CD8-positive, alpha-beta memory T cell (primary cell): ENCODE results near the gene THOC1. TPM values are rescaled to one million over a fixed set of nuclear protein-coding genes. Genes with fewer than 3 reads are reported as not detected.

Experiments used
- CTCF ChIA-PET: fragments of 350-600 bp; sonication (Branson Sonifier 250); formaldehyde crosslinking; loops from one replicate; lab custom pipeline; 2021; ENCODE audit warnings: antibody characterized with exemption; lab: Charles Lee
- POLR2A ChIA-PET: fragments of 350-600 bp; sonication (Branson Sonifier 250); formaldehyde crosslinking; loops from one replicate; lab custom pipeline; 2021; ENCODE audit warnings: antibody characterized with exemption; lab: Charles Lee
- DNase-seq, 5 donors: peaks; one replicate each; pipeline versions ENCODE4 v3.0.0 to v3.0.0-alpha.2; 2020 to 2022; ENCODE audit warnings: mixed read lengths in 1 of 5
- H3K27ac ChIP-seq: one replicate; pipeline ENCODE4 v1.7.0; 2013; ENCODE audit warnings: low read depth, mild to moderate bottlenecking, low read length, moderate library complexity
- H3K27me3 ChIP-seq: 2 replicates; pipeline ENCODE4 v1.7.0; 2013; ENCODE audit warnings: low read length, mild to moderate bottlenecking; ENCODE audit not compliant: insufficient read depth, poor library complexity, severe bottlenecking
- H3K36me3 ChIP-seq: 2 replicates; pipeline ENCODE4 v1.7.0; 2013; ENCODE audit warnings: mild to moderate bottlenecking, low read length, moderate library complexity; ENCODE audit not compliant: insufficient read depth
- H3K4me1 ChIP-seq: 2 replicates; pipeline ENCODE4 v1.7.0; 2013; ENCODE audit warnings: mild to moderate bottlenecking, low read length, moderate library complexity; ENCODE audit not compliant: insufficient read depth
- H3K4me3 ChIP-seq: 2 replicates; pipeline ENCODE4 v1.7.0; 2013; ENCODE audit warnings: mild to moderate bottlenecking, low read length
- H3K9me3 ChIP-seq: 2 replicates; pipeline ENCODE4 v1.7.0; 2013; ENCODE audit warnings: mild to moderate bottlenecking, low read length
- H3K27ac Mint-ChIP-seq, 8 donors: one replicate each; pipeline ENCODE4 v1.8.0; 2020 to 2021; ENCODE audit warnings: mixed read lengths in 8 of 8, mild to moderate bottlenecking in 6 of 8, inconsistent platforms in 3 of 8, moderate library complexity in 3 of 8
- H3K27me3 Mint-ChIP-seq, 2 donors: one replicate each; pipeline ENCODE4 v1.8.0; 2020 to 2021; ENCODE audit warnings: mixed read lengths in 2 of 2, mild to moderate bottlenecking in 1 of 2, moderate library complexity in 1 of 2
- H3K36me3 Mint-ChIP-seq, 3 donors: one replicate each; pipeline ENCODE4 v1.8.0; 2020 to 2021; ENCODE audit warnings: mixed read lengths in 3 of 3, inconsistent platforms in 1 of 3, mild to moderate bottlenecking in 1 of 3
- H3K4me1 Mint-ChIP-seq, 3 donors: one replicate each; pipeline ENCODE4 v1.8.0; 2020 to 2021; ENCODE audit warnings: mixed read lengths in 3 of 3, inconsistent platforms in 1 of 3, mild to moderate bottlenecking in 1 of 3
- H3K4me3 Mint-ChIP-seq, 7 donors: one replicate each; pipeline ENCODE4 v1.8.0; 2020 to 2021; ENCODE audit warnings: mixed read lengths in 7 of 7, mild to moderate bottlenecking in 6 of 7, moderate library complexity in 4 of 7, inconsistent platforms in 2 of 7
- H3K9me3 Mint-ChIP-seq, 5 donors: one replicate each; pipeline ENCODE4 v1.8.0; 2020 to 2022; ENCODE audit warnings: mixed read lengths in 5 of 5, mild to moderate bottlenecking in 3 of 5, moderate library complexity in 2 of 5, inconsistent platforms in 1 of 5
- polyA plus RNA-seq: library from polyadenylated mRNA; unstranded; fragments of 300-500 nt; fragmentation: Illumina TruSeq; gene quantifications from one replicate; pipeline ENCODE4 v1.2.3, GENCODE V29; 2021
- total RNA-seq, 2 experiments: library from RNA; stranded (reverse); gene quantifications; one replicate each; pipeline ENCODE4 v1.2.3, GENCODE V29; 2021

Gene THOC1
- total and polyA plus RNA-seq, 3 experiments from 2014 or later: 14.6 to 54.6 (median 51.8) TPM

DNA sequence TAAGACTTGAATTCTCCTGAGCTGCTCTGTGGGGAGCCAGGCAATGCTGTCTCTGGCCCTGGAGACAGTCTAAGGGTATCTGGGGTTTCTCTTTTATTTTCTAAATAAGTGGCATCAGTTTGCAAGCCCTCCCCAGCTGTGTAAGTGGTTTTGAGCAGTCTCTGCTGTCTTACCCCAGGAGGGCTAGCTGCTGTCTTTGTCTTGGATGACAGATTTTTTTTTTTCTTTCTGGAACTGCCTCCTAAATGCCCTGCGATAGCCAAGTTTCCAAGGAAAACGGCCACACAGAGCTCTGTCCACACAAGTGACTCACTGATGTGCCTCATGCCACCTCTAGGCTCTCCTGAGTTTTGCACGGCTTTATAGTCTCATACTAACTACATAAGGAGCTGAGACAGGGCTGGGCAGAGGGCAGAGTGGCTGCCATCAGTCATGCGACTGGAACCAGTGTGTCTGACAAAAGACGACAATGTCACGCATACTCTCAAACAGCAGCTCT, 37.2 kb upstream of the THOC1 start:
- ChIA-PET CTCF (no interaction called here), POLR2A (no interaction called here)
- no peak overlapping the region for H3K27ac ChIP-seq
- no peak for DNase-seq
- Mint-ChIP-seq H3K4me3 (no peak overlapping the region), H3K27me3 (peaks cover 9 to 39% of the 10 kb centered on the region in 2 donors), H3K4me1 (no peaks in the 10 kb centered on the region), H3K36me3 (no peaks in the 10 kb centered on the region), H3K9me3 (peaks cover 0 to 3% (median 0%) of the 10 kb centered on the region in 5 donors), H3K27ac (no peak overlapping the region)
- no peaks in the 10 kb centered on the region for H3K4me1 ChIP-seq
- no peaks in the 10 kb centered on the region for H3K9me3 ChIP-seq
- no peaks in the 10 kb centered on the region for H3K36me3 ChIP-seq
- no peak overlapping the region for H3K4me3 ChIP-seq
- H3K27me3 ChIP-seq: peaks cover 7% of the 10 kb centered on the region

DNA sequence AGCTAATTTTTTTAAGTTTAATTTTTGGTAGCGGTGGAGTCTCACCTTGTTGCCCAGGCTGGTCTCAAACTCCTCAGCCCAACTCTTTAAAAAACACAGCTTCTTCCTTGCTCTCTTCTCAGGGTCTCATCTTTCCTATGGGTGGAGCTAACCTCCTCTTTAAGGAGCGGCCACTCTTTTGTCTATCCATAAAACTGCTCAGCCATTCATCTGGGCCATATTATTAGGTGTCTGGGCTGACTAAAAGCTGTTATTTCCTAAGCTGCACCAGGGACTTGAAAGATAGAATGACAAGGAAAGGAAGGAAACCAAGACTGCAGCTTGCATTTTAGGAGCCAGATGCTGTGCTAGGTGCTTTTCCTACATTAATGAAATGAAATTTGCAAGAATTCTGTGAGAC, 35.8 kb upstream of the THOC1 start:
- POLR2A ChIA-PET: no interaction called here
- no peak overlapping the region for H3K27ac Mint-ChIP-seq
- H3K36me3 Mint-ChIP-seq: no peaks in the 10 kb centered on the region
- H3K4me3 Mint-ChIP-seq: no peak overlapping the region
- Histone ChIP-seq H3K4me3 (no peak overlapping the region), H3K4me1 (no peaks in the 10 kb centered on the region), H3K27me3 (peaks cover 7% of the 10 kb centered on the region), H3K9me3 (no peaks in the 10 kb centered on the region), H3K36me3 (no peaks in the 10 kb centered on the region), H3K27ac (no peak overlapping the region)
- no peak for DNase-seq
- H3K4me1 Mint-ChIP-seq: no peaks in the 10 kb centered on the region
- peaks cover 8 to 33% of the 10 kb centered on the region in 2 donors for H3K27me3 Mint-ChIP-seq
- CTCF ChIA-PET: no interaction called here
- peaks cover 0 to 3% (median 0%) of the 10 kb centered on the region in 5 donors for H3K9me3 Mint-ChIP-seq

DNA sequence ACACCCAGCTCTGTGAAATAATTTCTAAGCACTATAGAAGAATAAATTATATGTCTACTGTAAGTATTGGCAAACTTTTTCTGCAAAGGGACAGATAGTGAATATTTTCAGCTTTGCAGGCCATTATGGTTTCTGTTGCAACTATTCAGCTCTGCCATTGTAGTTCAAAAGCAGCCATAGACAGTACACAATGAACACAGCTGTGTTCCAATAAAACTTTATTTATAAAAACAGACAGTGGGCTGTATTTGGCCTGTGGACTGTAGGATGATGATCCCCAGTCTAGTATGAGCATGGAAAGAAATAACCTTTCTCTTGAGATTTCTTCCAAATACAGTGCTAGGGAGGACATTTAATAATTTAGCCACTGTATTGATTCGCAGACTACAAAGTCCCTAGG, 35.2 kb upstream of the THOC1 start:
- POLR2A ChIA-PET: no interaction called here

DNA sequence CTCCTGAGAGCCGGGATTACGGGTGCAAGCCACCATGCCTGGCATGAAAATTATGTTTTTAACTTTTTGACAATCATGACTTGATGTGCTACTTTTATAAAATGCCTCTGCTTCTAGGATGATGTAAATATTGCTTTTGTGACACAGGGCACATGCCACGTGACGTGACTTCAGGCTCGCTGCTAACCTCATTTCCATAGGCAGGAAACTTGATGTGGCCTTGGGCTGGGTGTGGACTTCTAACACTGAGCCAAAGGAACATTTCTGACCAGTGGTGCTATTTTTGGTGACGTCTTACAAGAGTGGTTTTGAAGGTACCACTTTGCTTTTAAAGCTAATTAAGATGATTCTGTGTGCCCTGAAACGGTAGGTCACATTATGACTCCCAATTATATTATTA, 34.2 kb upstream of the THOC1 start:
- DNase-seq: no peak
- H3K4me3 Mint-ChIP-seq: no peak overlapping the region
- H3K27ac Mint-ChIP-seq: no peak overlapping the region
- H3K27me3 Mint-ChIP-seq: peaks cover 4 to 21% of the 10 kb centered on the region in 2 donors
- no peaks in the 10 kb centered on the region for H3K36me3 Mint-ChIP-seq
- H3K9me3 Mint-ChIP-seq: peaks cover 0 to 3% (median 0%) of the 10 kb centered on the region in 5 donors
- no peaks in the 10 kb centered on the region for H3K9me3 ChIP-seq
- H3K4me1 Mint-ChIP-seq: no peaks in the 10 kb centered on the region
- H3K4me3 ChIP-seq: no peak overlapping the region
- ChIA-PET CTCF (no interaction called here), POLR2A (no interaction called here)
- no peak overlapping the region for H3K27ac ChIP-seq
- H3K27me3 ChIP-seq: peaks cover 3% of the 10 kb centered on the region
- no peaks in the 10 kb centered on the region for H3K4me1 ChIP-seq
- no peaks in the 10 kb centered on the region for H3K36me3 ChIP-seq

More for the DNA sequence above, 35.2 kb upstream of the THOC1 start:
- Mint-ChIP-seq H3K4me1 (no peaks in the 10 kb centered on the region), H3K27ac (no peak overlapping the region), H3K36me3 (no peaks in the 10 kb centered on the region), H3K4me3 (no peak overlapping the region), H3K9me3 (peaks cover 0 to 3% (median 0%) of the 10 kb centered on the region in 5 donors), H3K27me3 (peaks cover 6 to 29% of the 10 kb centered on the region in 2 donors)
- Histone ChIP-seq H3K27ac (no peak overlapping the region), H3K27me3 (peaks cover 7% of the 10 kb centered on the region), H3K36me3 (no peaks in the 10 kb centered on the region), H3K4me1 (no peaks in the 10 kb centered on the region), H3K9me3 (no peaks in the 10 kb centered on the region), H3K4me3 (no peak overlapping the region)
- CTCF ChIA-PET: no interaction called here
- DNase-seq: no peak

DNA sequence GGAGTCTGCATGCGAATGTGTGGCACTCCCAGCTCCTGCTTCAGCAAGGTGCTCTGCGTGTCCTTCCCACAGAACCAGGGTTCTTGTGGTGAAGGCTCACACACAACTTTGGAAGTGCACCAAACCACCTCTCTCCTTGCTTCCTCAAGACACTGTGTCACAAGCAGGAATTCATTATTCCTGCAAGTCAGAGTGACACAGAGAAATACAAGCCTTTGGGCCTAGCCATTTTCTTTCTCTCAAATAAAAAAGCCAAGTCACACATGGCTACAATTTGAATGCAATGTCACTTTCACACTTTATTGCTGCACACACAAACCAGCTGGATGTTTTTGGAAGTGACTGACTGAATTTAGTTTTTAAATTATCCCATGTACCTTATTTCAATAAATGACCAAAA, 30.1 kb upstream of the THOC1 start:
- no peak overlapping the region for H3K4me3 Mint-ChIP-seq
- no peak overlapping the region for H3K4me3 ChIP-seq
- no peak overlapping the region for H3K27ac ChIP-seq
- peaks cover 3 to 10% of the 10 kb centered on the region in 2 donors for H3K27me3 Mint-ChIP-seq
- DNase-seq: no peak
- no peaks in the 10 kb centered on the region for H3K4me1 Mint-ChIP-seq
- no peak overlapping the region for H3K27ac Mint-ChIP-seq
- CTCF ChIA-PET: no interaction called here
- peaks cover 0 to 3% (median 0%) of the 10 kb centered on the region in 5 donors for H3K9me3 Mint-ChIP-seq
- H3K9me3 ChIP-seq: no peaks in the 10 kb centered on the region
- no peaks in the 10 kb centered on the region for H3K36me3 ChIP-seq
- no peaks in the 10 kb centered on the region for H3K4me1 ChIP-seq
- H3K36me3 Mint-ChIP-seq: no peaks in the 10 kb centered on the region
- H3K27me3 ChIP-seq: no peaks in the 10 kb centered on the region
- POLR2A ChIA-PET: no interaction called here

DNA sequence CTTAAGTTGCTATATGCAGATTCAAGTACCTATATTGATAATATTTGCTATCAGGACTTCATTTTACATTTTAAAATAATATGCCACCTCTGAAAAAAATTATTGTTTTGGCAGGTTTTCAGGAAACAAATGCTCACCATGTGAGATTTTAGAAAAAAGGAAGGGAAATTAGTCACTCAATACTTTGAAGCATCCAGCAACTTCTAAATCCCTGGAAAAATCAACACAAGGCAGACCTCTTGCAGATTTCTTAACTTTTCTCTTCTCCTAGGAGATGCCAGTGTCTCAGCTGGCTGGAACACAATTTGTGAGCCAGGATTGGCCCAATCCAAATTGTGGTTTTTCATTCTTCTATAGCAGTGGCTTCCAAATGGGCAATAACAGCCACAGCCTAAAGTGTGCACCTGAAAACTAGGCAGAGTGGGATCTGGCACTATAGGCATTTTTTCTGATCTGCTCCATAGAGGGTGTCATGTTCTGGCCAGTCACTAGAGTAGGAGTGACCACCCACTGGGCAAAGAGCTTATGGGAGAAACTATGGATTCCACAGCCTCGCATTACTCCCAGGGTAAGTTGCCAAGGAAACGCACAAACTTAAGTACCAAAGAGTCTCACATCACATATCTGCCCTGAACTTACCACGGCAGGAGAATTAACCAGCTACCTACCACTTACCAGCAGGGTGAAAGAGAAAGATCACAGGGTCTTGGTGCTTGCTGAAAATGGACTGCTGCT, 28.1 kb upstream of the THOC1 start:
- H3K27me3 ChIP-seq: no peaks in the 10 kb centered on the region
- H3K4me1 Mint-ChIP-seq: no peaks in the 10 kb centered on the region
- H3K27ac Mint-ChIP-seq: peak overlapping the region in 1 of 8 donors; percentile 20
- DNase-seq: no peak
- H3K36me3 Mint-ChIP-seq: no peaks in the 10 kb centered on the region
- peaks cover 0 to 3% (median 0%) of the 10 kb centered on the region in 5 donors for H3K9me3 Mint-ChIP-seq
- H3K4me3 ChIP-seq: no peak overlapping the region
- no peaks in the 10 kb centered on the region for H3K9me3 ChIP-seq
- no peak overlapping the region for H3K27ac ChIP-seq
- H3K4me1 ChIP-seq: no peaks in the 10 kb centered on the region
- POLR2A ChIA-PET: no interaction called here
- peak overlapping the region in 1 of 7 donors; percentile 7 for H3K4me3 Mint-ChIP-seq
- CTCF ChIA-PET: no interaction called here
- H3K36me3 ChIP-seq: no peaks in the 10 kb centered on the region
- H3K27me3 Mint-ChIP-seq: peaks cover 9 to 10% of the 10 kb centered on the region in 2 donors

DNA sequence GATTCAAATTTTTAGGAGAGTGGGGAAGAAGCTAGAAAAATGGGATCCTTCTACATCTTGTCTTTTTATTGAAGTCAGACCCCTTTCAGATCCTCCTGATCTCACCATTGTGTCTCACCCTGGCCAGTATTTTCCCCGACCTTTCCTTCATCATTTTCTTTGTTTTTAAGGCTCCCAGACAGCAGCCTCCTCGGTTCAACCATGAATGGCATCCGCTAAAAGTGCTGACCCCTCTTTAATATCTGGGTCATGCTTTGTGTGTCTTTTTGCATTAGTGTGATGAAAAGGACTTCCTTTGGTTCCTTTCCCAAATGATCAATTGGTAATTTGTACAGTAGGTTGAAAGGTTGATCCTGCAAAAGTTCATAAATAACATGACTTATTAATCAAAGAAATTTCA, 26.7 kb upstream of the THOC1 start:
- H3K27me3 ChIP-seq: no peaks in the 10 kb centered on the region
- no peak overlapping the region for H3K27ac Mint-ChIP-seq
- POLR2A ChIA-PET: no interaction called here
- no peaks in the 10 kb centered on the region for H3K9me3 Mint-ChIP-seq
- no peaks in the 10 kb centered on the region for H3K36me3 Mint-ChIP-seq
- no peaks in the 10 kb centered on the region for H3K36me3 ChIP-seq
- H3K4me1 ChIP-seq: no peaks in the 10 kb centered on the region
- no peak overlapping the region for H3K27ac ChIP-seq
- no peak overlapping the region for H3K4me3 Mint-ChIP-seq
- CTCF ChIA-PET: no interaction called here
- no peak overlapping the region for H3K4me3 ChIP-seq
- DNase-seq: no peak
- peaks cover 10 to 17% of the 10 kb centered on the region in 2 donors for H3K27me3 Mint-ChIP-seq
- H3K9me3 ChIP-seq: no peaks in the 10 kb centered on the region
- H3K4me1 Mint-ChIP-seq: no peaks in the 10 kb centered on the region

DNA sequence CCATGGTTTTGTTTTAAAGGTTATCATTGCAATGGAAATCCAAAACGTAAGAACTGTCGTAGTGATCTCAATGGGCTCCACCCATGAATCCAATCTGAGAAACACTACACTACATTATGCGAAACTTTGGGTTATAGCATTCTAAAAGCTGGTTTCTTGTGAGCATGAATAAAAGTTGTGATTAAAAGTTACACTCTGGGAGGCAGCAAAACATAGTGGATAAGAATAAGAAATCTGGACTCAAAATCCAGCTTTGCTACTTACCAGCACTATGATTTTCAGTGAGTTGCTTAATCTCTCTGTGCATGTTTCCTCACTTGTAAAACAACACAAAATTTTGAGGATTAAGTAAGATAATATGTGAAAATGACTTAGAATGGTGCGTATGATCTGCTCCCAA, 25.7 kb upstream of the THOC1 start:
- no peak for DNase-seq
- no peak overlapping the region for H3K4me3 Mint-ChIP-seq
- no peaks in the 10 kb centered on the region for H3K9me3 ChIP-seq
- H3K4me3 ChIP-seq: no peak overlapping the region
- no peaks in the 10 kb centered on the region for H3K4me1 ChIP-seq
- CTCF ChIA-PET: no interaction called here
- no peaks in the 10 kb centered on the region for H3K36me3 ChIP-seq
- H3K27ac ChIP-seq: no peak overlapping the region
- POLR2A ChIA-PET: no interaction called here
- no peaks in the 10 kb centered on the region for H3K4me1 Mint-ChIP-seq
- peaks cover 10 to 21% of the 10 kb centered on the region in 2 donors for H3K27me3 Mint-ChIP-seq
- no peaks in the 10 kb centered on the region for H3K9me3 Mint-ChIP-seq
- no peak overlapping the region for H3K27ac Mint-ChIP-seq
- no peaks in the 10 kb centered on the region for H3K27me3 ChIP-seq
- no peaks in the 10 kb centered on the region for H3K36me3 Mint-ChIP-seq
